Activated naive CD4-positive, alpha-beta T cell treated with anti-CD3 and anti-CD28 coated beads, Interleukin-2, amount 50 U/mL, for 24 hours (primary cell): Measurements from ENCODE around the gene MYO5A.

Source experiments
- H3K27ac Mint-ChIP-seq: one replicate; pipeline ENCODE4 v1.8.0; 2021; ENCODE audit warnings: mild to moderate bottlenecking, mixed read lengths
- H3K27me3 Mint-ChIP-seq: one replicate; pipeline ENCODE4 v1.8.0; 2021; ENCODE audit warnings: mixed read lengths
- H3K36me3 Mint-ChIP-seq: one replicate; pipeline ENCODE4 v1.8.0; 2021; ENCODE audit warnings: mixed read lengths
- H3K4me1 Mint-ChIP-seq: one replicate; pipeline ENCODE4 v1.8.0; 2021; ENCODE audit warnings: mixed read lengths
- H3K4me3 Mint-ChIP-seq: one replicate; pipeline ENCODE4 v1.8.0; 2021; ENCODE audit warnings: mild to moderate bottlenecking, mixed read lengths
- H3K9me3 Mint-ChIP-seq: one replicate; pipeline ENCODE4 v1.8.0; 2021; ENCODE audit warnings: mixed read lengths

The MYO5A gene

DNA sequence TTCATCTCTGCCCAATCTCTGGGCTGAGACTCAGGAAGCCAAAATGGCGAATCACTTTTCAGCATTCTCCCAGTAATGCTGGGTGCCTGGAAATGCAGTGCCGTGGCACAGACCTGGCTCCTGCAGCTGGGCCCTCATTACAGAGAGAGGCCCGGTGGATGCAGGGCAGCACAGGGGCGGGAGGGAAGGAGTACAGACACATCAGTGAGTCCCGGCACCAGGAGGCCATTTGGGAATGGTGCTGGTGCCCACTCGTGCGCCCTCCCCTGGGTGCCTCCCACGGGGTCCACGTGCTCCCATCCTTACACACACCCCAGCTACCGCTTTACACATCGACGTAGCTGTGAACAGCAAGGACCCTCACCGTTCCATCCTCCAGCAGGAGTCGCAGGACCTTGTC, 246.3 kb downstream of the MYO5A start:
- no peaks in the 10 kb centered on the region for H3K4me1 Mint-ChIP-seq
- H3K36me3 Mint-ChIP-seq: no peaks in the 10 kb centered on the region
- no peaks in the 10 kb centered on the region for H3K27me3 Mint-ChIP-seq
- H3K9me3 Mint-ChIP-seq: no peaks in the 10 kb centered on the region
- peak overlapping the region; percentile 31 for H3K27ac Mint-ChIP-seq
- H3K4me3 Mint-ChIP-seq: no peak overlapping the region

DNA sequence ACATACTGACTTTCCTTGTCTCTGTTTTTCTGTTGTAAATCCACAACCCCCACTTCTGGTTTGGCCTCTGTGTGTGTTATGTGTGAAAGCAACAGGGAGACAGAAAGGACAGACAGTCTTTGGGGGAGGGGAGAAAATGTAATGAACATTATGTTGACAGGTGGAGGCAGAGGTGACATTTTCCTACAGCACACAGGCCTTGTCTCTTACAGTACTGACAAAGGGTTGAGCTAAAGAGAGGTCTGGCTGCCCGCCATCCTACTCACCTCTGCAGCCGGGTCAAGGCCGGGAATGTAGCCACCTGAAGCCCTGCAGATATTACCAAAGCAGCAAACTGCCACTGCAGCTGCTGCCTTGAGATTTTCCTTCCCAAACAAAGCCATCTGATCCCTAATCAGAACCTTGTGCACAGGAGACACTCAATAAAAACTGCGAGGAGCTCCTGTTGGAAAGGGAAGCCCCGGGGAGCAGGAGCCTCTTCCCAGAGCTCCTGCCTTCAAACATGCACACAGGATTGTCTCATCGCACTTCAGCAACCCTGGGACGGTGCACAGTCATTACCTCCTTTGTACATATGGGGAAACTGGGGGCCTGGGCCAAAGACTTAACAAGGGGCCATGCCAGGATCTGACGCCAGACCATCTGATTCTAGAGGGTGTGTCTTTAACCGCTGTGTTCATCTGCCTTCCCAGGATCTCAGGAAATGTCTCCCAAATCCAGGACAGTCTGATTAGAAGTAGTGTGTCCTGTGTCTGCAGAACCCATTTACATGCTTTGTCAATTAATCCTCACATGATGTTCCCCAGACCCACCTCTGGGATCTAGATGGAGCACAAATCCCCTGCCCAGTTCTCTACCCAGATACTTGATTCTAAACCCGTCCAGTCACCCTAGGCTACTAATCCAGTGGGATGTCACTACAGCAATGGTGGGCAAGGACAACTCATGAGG, 247.3 kb downstream of the MYO5A start:
- H3K4me1 Mint-ChIP-seq: no peaks in the 10 kb centered on the region
- no peaks in the 10 kb centered on the region for H3K27me3 Mint-ChIP-seq
- H3K9me3 Mint-ChIP-seq: no peaks in the 10 kb centered on the region
- H3K27ac Mint-ChIP-seq: no peak overlapping the region
- H3K4me3 Mint-ChIP-seq: no peak overlapping the region
- no peaks in the 10 kb centered on the region for H3K36me3 Mint-ChIP-seq

DNA sequence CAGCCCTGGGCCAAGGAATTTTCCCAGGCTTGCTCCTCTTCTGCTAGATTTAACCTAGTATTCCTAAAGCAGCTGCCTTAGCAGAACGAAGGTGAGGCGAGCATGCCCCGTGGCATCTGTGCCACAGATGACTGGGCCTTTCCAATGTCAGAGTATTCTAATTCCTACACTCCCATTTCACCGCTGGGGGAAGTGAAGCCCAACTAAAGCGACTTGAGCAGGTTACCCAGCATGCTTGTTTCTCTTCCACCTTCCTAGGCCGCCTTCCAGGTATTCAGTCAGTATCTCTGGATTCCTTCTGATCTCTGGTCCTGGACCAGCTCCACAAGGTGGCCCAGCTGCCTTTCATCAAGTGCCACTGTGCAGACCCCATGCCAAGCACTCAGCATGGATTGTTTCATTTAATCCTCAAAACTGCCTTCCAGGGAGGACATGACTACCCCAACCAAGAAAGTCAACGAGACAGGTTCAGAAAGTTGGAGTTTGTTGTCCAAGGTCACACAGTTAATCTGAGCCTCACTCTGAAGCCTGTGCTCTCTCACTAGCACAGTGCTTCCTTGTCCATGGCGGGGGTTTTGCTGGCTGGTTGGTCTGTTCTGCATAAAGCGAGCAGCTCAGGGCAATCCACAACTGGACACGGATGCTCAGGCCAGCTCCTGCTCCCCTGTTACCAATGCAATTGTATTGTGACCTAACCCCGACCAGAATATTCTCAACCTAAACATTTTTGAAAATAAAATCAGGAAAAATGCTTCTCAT, 248.2 kb downstream of the MYO5A start:
- no peak overlapping the region for H3K27ac Mint-ChIP-seq
- H3K4me1 Mint-ChIP-seq: no peaks in the 10 kb centered on the region
- H3K36me3 Mint-ChIP-seq: no peaks in the 10 kb centered on the region
- H3K9me3 Mint-ChIP-seq: no peaks in the 10 kb centered on the region
- H3K4me3 Mint-ChIP-seq: no peak overlapping the region
- H3K27me3 Mint-ChIP-seq: no peaks in the 10 kb centered on the region

DNA sequence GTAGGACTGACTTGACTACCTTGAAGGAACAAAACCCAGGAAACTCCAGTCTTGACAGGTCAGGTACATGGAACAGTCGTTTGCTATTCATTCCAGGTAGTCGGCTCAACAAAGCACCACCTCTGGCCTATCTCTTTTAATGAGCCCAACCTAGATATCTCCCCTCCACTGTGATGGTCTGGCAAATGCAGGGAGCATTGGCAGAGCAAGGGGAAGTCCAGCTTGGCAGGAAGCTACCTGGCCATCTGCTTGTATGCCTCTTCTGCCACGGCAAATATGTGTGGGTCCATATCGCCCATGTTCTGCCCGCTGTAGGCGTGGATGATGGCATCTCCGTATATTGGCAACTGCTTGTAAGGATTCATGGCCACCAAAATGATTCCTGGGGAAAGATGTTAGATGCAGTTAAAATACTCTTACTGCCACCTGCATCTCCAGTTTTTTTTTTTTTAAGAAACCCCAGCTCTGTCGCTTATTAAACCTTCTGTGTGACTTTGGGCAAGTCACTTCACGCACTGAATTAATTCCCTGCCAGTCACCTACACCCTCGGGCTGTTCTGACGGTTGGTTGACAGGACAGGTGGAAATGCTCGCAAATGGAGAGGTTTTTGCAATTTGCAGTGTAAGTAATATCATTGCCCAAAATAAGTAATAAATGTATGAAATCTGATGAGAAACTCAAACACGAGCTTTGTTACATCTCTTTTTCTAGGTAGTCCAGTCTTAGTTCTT, 249.9 kb downstream of the MYO5A start:
- Mint-ChIP-seq H3K4me1 (no peaks in the 10 kb centered on the region), H3K36me3 (no peaks in the 10 kb centered on the region), H3K27ac (no peak overlapping the region), H3K9me3 (no peaks in the 10 kb centered on the region), H3K4me3 (no peak overlapping the region), H3K27me3 (no peaks in the 10 kb centered on the region)

DNA sequence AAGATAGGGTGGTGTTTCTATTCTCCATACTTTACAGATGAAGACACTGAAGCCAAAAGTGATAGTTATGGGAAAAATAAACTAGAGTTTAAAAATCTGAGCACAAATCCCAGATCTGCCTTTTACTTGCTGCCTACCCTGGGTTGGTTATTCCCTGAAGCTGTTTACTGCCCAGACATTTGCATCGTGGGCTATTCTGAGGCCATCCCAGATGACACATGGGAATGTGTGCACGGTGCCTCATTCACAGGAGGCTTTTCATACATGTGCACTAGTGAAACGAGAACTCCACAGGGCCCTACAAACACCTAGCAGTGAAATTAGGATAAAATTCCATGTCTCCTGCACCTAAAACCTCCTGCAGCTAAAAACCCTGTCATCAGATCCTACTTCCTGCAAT, 250.5 kb downstream of the MYO5A start:
- no peak overlapping the region for H3K4me3 Mint-ChIP-seq
- H3K4me1 Mint-ChIP-seq: no peaks in the 10 kb centered on the region
- H3K27me3 Mint-ChIP-seq: no peaks in the 10 kb centered on the region
- H3K36me3 Mint-ChIP-seq: no peaks in the 10 kb centered on the region
- no peak overlapping the region for H3K27ac Mint-ChIP-seq
- no peaks in the 10 kb centered on the region for H3K9me3 Mint-ChIP-seq

DNA sequence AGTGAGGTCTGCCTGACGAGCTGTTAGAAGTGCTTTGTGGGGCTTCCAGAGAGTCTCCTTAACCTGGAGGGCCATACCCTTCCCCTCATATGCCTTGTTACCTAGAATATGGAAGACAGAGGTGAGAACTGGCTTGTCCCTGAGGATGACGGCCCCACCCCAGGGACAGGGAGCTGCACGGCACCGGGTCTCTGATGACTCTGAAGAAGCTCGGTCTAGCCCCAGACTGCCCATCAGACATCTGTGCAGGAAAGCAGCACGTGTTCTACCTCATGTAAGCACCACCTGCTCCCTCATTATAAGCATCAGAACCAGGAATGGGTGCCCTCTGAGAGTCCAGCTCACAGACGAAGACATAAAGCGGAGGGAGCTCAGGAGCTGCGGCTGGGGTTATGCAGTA, 251.1 kb downstream of the MYO5A start:
- Mint-ChIP-seq H3K4me1 (no peaks in the 10 kb centered on the region), H3K27me3 (no peaks in the 10 kb centered on the region), H3K27ac (no peak overlapping the region), H3K36me3 (no peaks in the 10 kb centered on the region), H3K9me3 (no peaks in the 10 kb centered on the region), H3K4me3 (no peak overlapping the region)

DNA sequence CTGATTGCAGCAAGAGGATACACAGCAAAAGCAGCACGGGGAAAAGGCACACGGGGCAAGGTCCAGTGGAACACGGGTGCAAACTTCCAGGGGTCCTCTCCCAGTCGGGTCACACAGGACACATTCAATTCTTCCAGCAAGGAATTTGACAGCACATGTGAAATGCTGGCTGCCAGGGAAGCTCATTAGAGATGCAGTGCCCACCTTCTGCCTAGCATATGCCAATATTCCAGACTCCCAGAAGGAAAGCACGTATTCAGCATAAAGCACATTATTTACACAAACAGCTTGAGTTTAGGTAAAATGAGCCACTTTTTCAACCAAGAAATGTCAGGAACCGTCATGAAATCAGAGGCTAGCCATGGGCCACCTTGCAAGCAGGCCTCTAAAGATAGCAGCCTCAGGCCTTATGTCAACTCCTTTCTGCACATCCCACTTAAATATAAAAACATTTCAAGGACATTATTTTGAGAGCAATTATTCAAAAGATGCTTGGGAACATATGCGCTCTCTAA, 252.4 kb downstream of the MYO5A start:
- H3K4me1 Mint-ChIP-seq: no peaks in the 10 kb centered on the region
- no peaks in the 10 kb centered on the region for H3K27me3 Mint-ChIP-seq
- no peak overlapping the region for H3K27ac Mint-ChIP-seq
- no peaks in the 10 kb centered on the region for H3K36me3 Mint-ChIP-seq
- no peaks in the 10 kb centered on the region for H3K9me3 Mint-ChIP-seq
- H3K4me3 Mint-ChIP-seq: no peak overlapping the region

DNA sequence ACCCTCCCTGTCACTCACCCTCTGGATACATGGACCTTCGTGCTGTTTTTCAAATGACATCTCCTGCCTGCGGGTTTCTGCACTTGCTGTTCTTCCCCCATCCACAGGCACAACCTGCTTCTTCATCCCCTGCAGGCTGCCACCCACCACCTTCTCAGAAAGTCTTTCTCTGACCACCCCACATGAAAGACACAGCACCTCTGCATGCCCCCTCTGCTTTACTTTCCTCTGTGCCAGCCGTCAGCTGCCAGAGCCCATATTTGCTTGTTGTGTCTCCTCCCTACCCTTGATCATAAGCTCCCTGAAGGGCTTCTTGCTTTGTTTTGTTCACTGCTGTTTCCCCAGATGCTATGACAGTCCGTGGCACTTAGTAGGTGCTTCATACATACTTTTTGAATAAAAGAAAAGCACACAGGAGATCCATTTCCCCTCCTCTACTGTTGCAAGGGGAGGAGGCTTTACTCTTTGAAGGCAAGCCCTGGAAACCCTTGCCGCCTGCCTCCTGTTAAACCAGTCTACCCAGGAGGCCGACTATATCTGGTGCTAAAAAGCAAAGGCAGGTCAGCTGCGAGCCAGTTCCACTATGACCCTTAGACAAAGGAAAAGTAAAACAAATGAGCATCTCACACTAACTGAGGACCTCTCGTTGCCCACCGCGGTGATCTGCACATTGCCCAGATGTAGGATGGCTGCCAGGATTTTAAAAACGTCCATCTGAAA, 265.0 kb downstream of the MYO5A start:
- no peak overlapping the region for H3K4me3 Mint-ChIP-seq
- H3K9me3 Mint-ChIP-seq: no peaks in the 10 kb centered on the region
- H3K36me3 Mint-ChIP-seq: no peaks in the 10 kb centered on the region
- peaks cover 34% of the 10 kb centered on the region for H3K4me1 Mint-ChIP-seq
- H3K27ac Mint-ChIP-seq: no peak overlapping the region
- H3K27me3 Mint-ChIP-seq: no peaks in the 10 kb centered on the region

DNA sequence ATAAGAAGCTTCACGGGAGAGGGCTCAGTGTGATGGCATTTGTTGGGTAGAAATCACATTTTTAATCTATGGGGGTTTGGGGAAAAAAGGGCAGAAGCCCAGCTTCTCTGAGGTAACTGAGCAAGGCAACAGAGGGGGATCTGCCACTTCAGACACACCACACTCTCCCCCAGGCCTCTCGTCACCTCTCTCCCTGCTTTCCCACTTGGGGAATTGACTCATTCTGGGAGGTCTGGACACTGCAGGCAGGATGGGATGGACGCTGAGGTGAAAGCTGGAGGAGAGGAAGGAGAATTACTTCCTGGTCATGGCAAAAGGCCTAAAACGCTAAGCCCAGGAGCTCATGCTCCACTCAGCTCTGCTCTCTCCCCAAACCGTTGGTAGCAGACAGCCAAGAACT, 266.3 kb downstream of the MYO5A start:
- Mint-ChIP-seq H3K36me3 (no peaks in the 10 kb centered on the region), H3K4me3 (peak overlapping the region; percentile 66), H3K4me1 (peaks cover 34% of the 10 kb centered on the region), H3K27me3 (no peaks in the 10 kb centered on the region), H3K27ac (peak overlapping the region; percentile 87), H3K9me3 (no peaks in the 10 kb centered on the region)

DNA sequence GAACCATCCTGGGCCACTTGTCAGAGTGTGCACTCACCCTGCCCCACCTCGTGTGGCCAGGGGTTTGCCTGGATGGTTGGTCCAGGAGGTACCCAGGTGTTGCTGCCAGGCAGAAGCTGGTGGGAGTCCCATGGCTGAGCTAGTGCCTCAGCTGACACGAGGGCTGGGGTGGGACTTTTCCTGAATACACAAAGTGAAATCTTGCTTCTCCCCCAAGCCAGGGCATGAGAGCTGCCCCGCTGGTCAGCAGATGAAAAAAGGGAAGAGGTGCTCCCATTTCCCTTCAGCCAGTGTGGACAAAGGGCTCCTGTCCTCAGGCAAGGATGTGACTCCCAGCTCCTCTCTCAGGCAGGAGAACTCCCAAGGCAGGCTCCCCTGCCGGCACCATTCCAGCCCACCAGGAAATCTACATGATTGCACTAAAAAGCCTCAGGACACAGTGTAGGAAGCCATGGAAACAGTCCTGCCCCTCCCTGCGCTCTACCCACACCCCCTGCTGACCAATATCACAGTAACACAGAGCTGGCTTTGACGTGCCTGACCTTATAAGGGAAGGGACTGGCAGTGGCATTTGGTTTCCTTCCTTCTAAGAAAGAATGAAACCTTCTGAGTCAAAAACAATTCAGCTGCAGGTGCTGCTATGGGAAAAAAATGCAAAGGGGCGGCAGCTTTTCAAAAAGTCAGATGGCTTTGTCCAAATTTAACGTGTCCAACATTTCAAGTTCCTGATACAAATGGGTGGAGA, 267.0 kb downstream of the MYO5A start:
- peak overlapping the region; percentile 87 for H3K27ac Mint-ChIP-seq
- no peaks in the 10 kb centered on the region for H3K9me3 Mint-ChIP-seq
- H3K4me3 Mint-ChIP-seq: peak overlapping the region; percentile 66
- H3K4me1 Mint-ChIP-seq: peaks cover 34% of the 10 kb centered on the region
- H3K36me3 Mint-ChIP-seq: no peaks in the 10 kb centered on the region
- H3K27me3 Mint-ChIP-seq: no peaks in the 10 kb centered on the region

DNA sequence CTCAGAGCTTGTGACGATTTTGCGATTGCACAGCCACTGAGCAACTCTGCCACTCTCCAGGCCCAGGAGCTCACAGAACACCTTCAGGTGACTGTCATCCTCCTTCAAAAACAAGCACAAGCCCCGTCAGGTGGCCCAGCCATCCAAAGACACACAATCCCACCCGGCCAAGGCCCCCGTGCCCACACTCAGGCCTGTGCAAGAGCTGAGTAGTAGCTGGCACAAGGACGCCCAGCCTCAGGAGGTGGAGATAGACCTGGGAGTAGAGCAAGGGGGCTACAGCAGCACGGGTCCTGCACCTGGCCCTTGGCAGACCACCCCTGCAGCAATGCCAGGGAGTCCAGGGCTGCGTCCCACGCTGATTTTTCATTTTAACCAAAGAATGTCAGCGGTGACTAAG, 267.7 kb downstream of the MYO5A start:
- Mint-ChIP-seq H3K36me3 (no peaks in the 10 kb centered on the region), H3K4me1 (peaks cover 38% of the 10 kb centered on the region), H3K4me3 (no peak overlapping the region), H3K27ac (no peak overlapping the region), H3K9me3 (no peaks in the 10 kb centered on the region), H3K27me3 (no peaks in the 10 kb centered on the region)

DNA sequence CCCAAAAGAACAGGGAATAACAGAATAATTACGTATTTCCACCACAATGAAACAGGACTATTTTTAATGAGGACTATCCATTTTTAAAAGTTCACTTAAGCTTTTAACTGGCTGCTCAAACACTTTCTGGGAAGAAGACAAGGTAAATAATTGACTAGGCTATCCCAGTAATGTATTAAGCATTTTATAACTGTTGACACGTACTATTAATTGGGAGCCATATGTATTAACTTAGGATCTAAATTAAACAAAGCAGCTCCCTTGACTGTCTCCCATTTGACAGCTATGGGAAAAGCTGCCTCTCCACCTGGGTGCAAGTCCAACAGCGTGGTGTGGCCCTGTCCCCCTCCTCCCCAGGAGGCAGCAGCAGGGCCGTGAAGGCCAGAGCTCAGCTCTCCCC, 269.2 kb downstream of the MYO5A start:
- Mint-ChIP-seq H3K9me3 (no peaks in the 10 kb centered on the region), H3K4me1 (peaks cover 42% of the 10 kb centered on the region), H3K27me3 (no peaks in the 10 kb centered on the region), H3K36me3 (no peaks in the 10 kb centered on the region), H3K4me3 (no peak overlapping the region), H3K27ac (no peak overlapping the region)

DNA sequence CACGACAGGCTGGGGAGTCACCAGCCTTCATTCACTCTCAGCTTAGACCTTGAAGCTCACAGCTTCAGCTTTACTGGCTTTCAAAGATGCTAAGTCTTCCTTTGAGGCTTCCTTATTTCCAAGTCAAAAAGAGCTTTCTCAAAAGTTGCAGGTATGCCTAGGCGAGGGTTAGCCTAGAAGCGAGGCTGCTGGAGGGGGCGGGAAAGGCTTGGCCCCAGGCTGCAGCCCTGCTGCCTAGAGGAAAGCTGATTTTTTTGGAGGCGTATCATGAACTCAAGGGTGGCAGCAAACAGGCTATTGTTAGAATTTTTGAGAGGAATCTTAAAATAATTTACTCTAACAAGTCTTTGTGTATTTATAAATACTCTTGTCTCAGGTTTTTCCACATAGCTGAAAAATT, 270.2 kb downstream of the MYO5A start:
- no peak overlapping the region for H3K27ac Mint-ChIP-seq
- H3K27me3 Mint-ChIP-seq: no peaks in the 10 kb centered on the region
- no peaks in the 10 kb centered on the region for H3K9me3 Mint-ChIP-seq
- no peaks in the 10 kb centered on the region for H3K36me3 Mint-ChIP-seq
- peaks cover 35% of the 10 kb centered on the region for H3K4me1 Mint-ChIP-seq
- no peak overlapping the region for H3K4me3 Mint-ChIP-seq

DNA sequence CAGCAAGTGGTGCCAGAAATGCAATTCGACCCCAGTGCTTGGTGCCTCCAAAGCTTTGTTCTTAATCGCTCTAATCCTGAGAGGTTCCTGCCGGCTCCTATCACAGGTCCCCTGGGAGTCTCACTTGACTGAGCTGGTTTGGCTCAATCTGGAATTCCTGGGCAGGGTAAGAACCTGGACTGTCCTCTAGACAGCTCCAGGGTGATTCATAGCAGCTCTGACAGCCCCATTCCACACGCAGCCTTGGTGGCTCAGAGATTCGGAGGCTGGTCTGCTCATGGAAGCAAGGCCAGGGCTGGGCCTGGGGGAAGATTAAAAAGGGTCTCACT, 271.0 kb downstream of the MYO5A start:
- peaks cover 30% of the 10 kb centered on the region for H3K4me1 Mint-ChIP-seq
- no peaks in the 10 kb centered on the region for H3K27me3 Mint-ChIP-seq
- H3K9me3 Mint-ChIP-seq: no peaks in the 10 kb centered on the region
- no peak overlapping the region for H3K27ac Mint-ChIP-seq
- H3K36me3 Mint-ChIP-seq: no peaks in the 10 kb centered on the region
- no peak overlapping the region for H3K4me3 Mint-ChIP-seq
